ENCODE measurements around the gene PI4K2A.

PI4K2A gene

GRCh38 chr10:97707134-97707861, 66.8 kb downstream of the PI4K2A start:
- DNase-seq = no peak

GRCh38 chr10:97708167-97708566, 67.7 kb downstream of the PI4K2A start:
- no peak for DNase-seq

- peak; percentile 41 to 84 for DNase-seq
These were observed 68.8 kb downstream of the PI4K2A start for GRCh38 chr10:97708976-97709946.

- DNase-seq = peak; percentile 37 to 62
These were observed 71.4 kb downstream of the PI4K2A start for GRCh38 chr10:97711640-97712572.

- no peak for DNase-seq
These were observed 72.9 kb downstream of the PI4K2A start, which contains the start of gene MARVELD1 for GRCh38 chr10:97713339-97713825. MARVELD1 (plus strand) TSS chr10:97713730; CDS start chr10:97713877, 147 bp downstream.

- peak; percentile 56 to 62 for DNase-seq
These were observed 73.4 kb downstream of the PI4K2A start for GRCh38 chr10:97713826-97714400.

- DNase-seq = peak; percentile 64 to 66
These were observed 74.2 kb downstream of the PI4K2A start for GRCh38 chr10:97714401-97715258.

- DNase-seq = no peak
These were observed 74.9 kb downstream of the PI4K2A start for GRCh38 chr10:97715259-97715874.

- no peak for DNase-seq
These were observed 77.2 kb downstream of the PI4K2A start for GRCh38 chr10:97717627-97718026.

GRCh38 chr10:97718178-97718577, 77.7 kb downstream of the PI4K2A start:
- DNase-seq = peak in 1 of 2 donors; percentile 41

- no peak for DNase-seq
These were observed 78.2 kb downstream of the PI4K2A start for GRCh38 chr10:97718659-97719142.

- no peak for DNase-seq
These were observed 79.1 kb downstream of the PI4K2A start for GRCh38 chr10:97719602-97720001.

- DNase-seq = no peak
These were observed 81.7 kb downstream of the PI4K2A start for GRCh38 chr10:97721871-97722780.

GRCh38 chr10:97723001-97723400, 82.5 kb downstream of the PI4K2A start:
- DNase-seq = peak in 1 of 2 donors; percentile 44

GRCh38 chr10:97724341-97724941, 84.0 kb downstream of the PI4K2A start:
- DNase-seq = peak; percentile 92 to 100
